HG03159 (cell line): ENCODE results near the gene PRSS12.
"Not testable (repeated sequence)": the region's sequence is repeated elsewhere in the genome, so short reads cannot be mapped to it uniquely, and the experiment has no call there.

Source experiments
- ATAC-seq: cut with Tn5 transposase; IDR thresholded peaks from one replicate; pipeline ENCODE4 v1.9.1; 2021; ENCODE audit warnings: mild to moderate bottlenecking, moderate library complexity; ENCODE audit not compliant: unreplicated experiment

Gene PRSS12, protein sequence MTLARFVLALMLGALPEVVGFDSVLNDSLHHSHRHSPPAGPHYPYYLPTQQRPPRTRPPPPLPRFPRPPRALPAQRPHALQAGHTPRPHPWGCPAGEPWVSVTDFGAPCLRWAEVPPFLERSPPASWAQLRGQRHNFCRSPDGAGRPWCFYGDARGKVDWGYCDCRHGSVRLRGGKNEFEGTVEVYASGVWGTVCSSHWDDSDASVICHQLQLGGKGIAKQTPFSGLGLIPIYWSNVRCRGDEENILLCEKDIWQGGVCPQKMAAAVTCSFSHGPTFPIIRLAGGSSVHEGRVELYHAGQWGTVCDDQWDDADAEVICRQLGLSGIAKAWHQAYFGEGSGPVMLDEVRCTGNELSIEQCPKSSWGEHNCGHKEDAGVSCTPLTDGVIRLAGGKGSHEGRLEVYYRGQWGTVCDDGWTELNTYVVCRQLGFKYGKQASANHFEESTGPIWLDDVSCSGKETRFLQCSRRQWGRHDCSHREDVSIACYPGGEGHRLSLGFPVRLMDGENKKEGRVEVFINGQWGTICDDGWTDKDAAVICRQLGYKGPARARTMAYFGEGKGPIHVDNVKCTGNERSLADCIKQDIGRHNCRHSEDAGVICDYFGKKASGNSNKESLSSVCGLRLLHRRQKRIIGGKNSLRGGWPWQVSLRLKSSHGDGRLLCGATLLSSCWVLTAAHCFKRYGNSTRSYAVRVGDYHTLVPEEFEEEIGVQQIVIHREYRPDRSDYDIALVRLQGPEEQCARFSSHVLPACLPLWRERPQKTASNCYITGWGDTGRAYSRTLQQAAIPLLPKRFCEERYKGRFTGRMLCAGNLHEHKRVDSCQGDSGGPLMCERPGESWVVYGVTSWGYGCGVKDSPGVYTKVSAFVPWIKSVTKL

DNA sequence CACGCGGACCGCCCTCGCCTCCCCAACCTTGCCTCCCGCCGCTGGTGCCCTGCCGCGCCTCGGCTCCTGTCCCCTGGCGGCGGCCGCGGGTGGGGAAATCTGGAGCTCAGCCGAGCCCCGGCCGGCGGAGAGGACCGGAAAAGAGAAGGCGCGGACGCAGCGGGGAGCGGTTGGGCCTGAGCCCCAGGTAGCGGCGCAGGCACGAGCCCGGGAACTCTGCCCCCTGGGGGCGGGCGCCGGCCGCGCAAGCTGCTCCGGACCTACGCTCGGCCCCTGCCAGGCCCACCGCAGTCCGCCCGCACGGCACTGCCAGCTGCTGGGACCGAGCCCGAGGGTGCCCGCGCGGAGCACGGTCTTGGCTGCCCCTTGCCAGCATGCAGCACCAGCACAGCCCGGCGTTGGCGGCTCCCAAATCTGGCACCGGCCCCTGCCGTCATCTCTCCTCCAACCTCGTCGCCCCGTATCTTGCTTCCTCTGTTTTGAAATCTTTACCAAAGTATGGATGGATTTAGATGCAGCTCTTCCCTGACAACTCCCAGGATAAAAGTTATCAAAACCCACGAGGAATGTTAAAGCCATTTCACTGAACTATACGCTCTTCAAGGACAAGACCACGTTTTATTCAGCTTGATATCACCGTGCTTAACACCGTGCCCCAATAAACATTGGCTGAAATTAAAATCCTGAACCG, at the start of gene PRSS12:
Gene PRSS12, minus strand, starts transcription at position 161 of the 691 bp plus-strand sequence. CDS start 283 bp downstream, outside the sequence.
- ATAC-seq = peak; percentile 99

GRCh38 chr4:118400356-118400755, 47.6 kb upstream of the PRSS12 start:
- no peak for ATAC-seq

DNA sequence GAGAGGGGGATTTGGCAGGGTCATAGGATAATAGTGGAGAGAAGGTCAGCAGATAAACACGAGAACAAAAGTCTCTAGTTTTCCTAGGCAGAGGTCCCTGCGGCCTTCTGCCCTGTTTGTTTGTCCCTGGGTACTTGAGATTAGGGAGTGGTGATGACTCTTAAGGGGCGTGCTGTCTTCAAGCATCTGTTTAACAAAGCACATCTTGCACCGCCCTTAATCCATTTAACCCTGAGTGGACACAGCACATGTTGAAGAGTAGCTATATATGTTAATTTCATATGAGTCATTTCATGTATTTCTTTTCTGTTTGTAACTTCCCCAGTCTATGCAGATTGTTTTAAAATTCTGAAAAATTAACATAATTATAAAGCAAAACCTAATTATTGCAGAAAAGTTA, 47.1 kb upstream of the PRSS12 start:
- ATAC-seq = not testable (repeated sequence)

DNA sequence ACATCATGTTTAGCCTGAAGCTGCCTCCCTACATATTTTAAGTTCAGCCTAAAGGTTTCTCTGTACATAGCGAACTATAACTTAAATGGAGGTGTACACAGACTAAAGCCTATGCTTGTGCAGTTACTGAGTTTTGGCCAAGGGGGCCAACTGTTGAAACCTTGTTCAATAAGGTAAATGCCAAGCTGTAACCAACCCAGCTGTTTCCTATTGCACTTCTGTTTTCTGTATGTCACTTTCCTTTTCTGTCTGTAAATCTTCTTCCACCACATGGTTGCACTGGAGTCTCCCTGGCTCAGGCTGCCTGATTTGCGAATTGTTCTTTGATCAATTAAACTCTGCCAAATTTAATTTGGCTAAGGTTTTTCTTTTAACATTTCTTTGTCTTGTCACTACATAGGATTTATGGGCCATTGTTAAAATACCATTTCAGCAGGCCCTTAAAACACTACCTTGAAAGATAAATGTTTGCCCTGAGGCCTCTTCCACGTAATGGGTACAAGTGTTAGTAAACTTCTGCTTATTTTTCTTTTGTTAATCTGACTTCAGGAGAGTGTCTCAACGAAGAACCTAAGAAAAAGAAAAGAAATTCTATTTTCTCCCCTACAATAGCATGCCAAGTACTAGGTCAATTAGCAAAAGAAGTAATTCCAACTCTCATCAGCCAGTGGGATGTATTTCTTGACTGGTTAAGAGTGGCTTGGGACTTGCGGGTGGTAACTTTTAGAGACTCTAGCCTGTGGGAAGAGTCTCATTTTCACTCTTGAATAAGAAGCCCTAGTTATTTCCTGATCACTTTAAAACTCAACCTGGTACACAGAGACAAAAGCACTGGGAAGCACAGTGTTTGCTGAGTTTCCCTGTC, 45.7 kb upstream of the PRSS12 start:
- peak; percentile 94 for ATAC-seq

GRCh38 chr4:118397623-118397979, 44.8 kb upstream of the PRSS12 start:
- no peak for ATAC-seq

GRCh38 chr4:118396881-118397622, 44.2 kb upstream of the PRSS12 start:
- no peak for ATAC-seq

- ATAC-seq = no peak
Observed at GRCh38 chr4:118395057-118395644, 42.3 kb upstream of the PRSS12 start.

DNA sequence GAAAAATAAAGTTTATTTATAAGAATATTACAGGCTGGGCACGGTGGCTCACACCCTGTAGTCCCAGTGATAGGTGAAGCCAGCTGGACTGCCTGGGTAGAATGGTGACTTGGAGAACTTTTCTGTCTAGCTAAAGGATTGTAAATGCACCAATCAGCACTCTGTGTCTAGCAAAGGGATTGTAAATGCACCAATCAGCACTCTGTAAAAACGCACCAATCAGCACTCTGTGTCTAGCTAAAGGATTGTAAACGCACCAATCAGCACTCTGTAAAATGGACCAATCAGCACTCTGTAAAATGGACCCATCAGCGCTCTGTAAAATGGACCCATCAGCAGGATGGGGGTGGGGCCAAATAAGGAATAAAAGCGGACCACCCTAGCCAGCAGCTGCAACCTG, 39.7 kb upstream of the PRSS12 start:
- ATAC-seq = not testable (repeated sequence)

GRCh38 chr4:118390121-118390520, 37.3 kb upstream of the PRSS12 start:
- no peak for ATAC-seq

DNA sequence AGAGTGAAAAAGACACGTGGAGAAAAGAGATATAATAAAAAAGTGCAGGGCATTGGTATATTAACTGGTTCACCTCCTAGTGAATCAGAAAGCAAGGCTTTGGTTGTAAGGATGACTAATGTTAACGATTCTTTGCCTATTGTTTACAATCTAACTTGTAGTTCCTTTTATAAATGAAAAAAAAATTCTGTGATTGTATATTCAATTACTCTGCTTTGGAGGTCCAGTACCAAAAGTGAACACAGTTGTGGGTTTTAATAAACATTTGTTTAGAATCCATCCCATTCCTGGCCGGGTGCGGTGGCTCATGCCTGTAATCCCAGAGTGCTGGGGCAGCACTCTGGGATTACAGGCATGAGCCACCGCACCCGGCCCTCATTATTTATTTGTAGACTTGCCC, 36.9 kb upstream of the PRSS12 start:
- ATAC-seq = no peak

- no peak for ATAC-seq
Observed at GRCh38 chr4:118388606-118389005, 35.8 kb upstream of the PRSS12 start.

GRCh38 chr4:118381902-118382301, 29.1 kb upstream of the PRSS12 start:
- ATAC-seq = no peak

- no peak for ATAC-seq
Observed at GRCh38 chr4:118373614-118374255, 20.9 kb upstream of the PRSS12 start.

- no peak for ATAC-seq
Observed at GRCh38 chr4:118372251-118372650, 19.4 kb upstream of the PRSS12 start.

- ATAC-seq = no peak
Observed at GRCh38 chr4:118369231-118369630, 16.4 kb upstream of the PRSS12 start.

DNA sequence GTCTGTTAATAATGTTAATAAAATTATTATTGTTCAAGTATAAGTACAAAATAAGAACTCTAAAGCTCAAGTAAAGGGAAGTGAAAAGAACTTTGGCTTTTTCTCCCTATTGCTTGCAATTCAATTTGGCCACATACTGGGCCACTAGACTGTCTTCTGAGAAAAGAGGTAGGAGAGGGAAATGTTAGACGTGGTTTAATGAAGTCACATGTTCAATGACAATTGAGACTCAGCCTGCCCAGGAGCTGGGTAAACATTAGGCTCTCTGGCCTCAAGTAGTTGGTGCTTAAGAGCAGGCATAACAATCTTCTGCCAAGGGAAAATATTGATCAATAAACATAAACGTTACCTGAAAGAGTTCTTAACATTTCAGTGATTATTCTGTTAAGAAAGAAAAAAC, 15.1 kb upstream of the PRSS12 start:
- ATAC-seq = no peak

DNA sequence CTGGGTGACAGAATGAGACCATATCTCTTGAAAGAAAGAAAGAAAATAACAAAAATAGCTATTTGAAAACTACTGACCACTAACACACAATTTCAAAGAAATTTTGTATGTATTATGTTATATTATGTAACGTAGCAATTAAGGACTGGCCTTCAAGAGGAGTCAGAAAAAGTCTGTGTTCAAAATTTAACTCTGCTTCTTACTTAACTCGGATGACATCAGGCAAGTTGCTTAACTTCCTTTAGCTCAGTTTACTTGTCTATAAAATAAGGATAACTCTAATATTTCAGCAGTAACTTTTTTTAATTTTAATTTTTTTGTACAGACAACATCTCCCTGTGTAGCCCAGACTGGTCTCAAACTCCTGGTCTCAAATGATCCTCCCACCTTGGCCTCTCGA, 14.6 kb upstream of the PRSS12 start:
- no peak for ATAC-seq

- ATAC-seq = no peak
Observed at GRCh38 chr4:118363166-118363565, 10.4 kb upstream of the PRSS12 start.

- ATAC-seq = no peak
Observed at GRCh38 chr4:118361192-118361591, 8.4 kb upstream of the PRSS12 start.
